ENCODE results near the gene SORBS1.

Gene SORBS1

GRCh38 chr10:95295031-95295755, 266.0 kb downstream of the SORBS1 start:
- Histone ChIP-seq H3K4me1 (ENCODE audit: insufficient read depth, low read length) (peaks cover 7% of the 10 kb centered on the region), H3K9me3 (ENCODE audit: insufficient read depth, low read depth, low read length) (no peaks in the 10 kb centered on the region), H3K27ac (ENCODE audit: low read length) (no peak overlapping the region), H3K9ac (ENCODE audit: low read depth, low read length) (no peak overlapping the region; the same call in 1 of the 2 replicates), H3K36me3 (ENCODE audit: insufficient read depth, low read depth, low read length) (no peaks in the 10 kb centered on the region), H3K4me3 (ENCODE audit: low read length) (peak overlapping the region; percentile 50; the same call in 1 of the 2 replicates), H3K27me3 (ENCODE audit: insufficient read depth, low read length) (peaks cover 46% of the 10 kb centered on the region)

GRCh38 chr10:95293631-95294030, 267.5 kb downstream of the SORBS1 start:
- Histone ChIP-seq H3K36me3 (ENCODE audit: insufficient read depth, low read depth, low read length) (no peaks in the 10 kb centered on the region), H3K27me3 (ENCODE audit: insufficient read depth, low read length) (peaks cover 53% of the 10 kb centered on the region), H3K4me1 (ENCODE audit: insufficient read depth, low read length) (peaks cover 17% of the 10 kb centered on the region), H3K27ac (ENCODE audit: low read length) (no peak overlapping the region), H3K9me3 (ENCODE audit: insufficient read depth, low read depth, low read length) (no peaks in the 10 kb centered on the region), H3K4me3 (ENCODE audit: low read length) (no peak overlapping the region), H3K9ac (ENCODE audit: low read depth, low read length) (no peak overlapping the region)

- Histone ChIP-seq H3K9me3 (ENCODE audit: insufficient read depth, low read depth, low read length) (no peaks in the 10 kb centered on the region), H3K4me3 (ENCODE audit: low read length) (peak overlapping the region; percentile 57; the same call in 1 of the 2 replicates), H3K27me3 (ENCODE audit: insufficient read depth, low read length) (peaks cover 53% of the 10 kb centered on the region), H3K9ac (ENCODE audit: low read depth, low read length) (0 out of 2 replicates have a peak overlapping the region, but pooled peaks have one; percentile 39), H3K27ac (ENCODE audit: low read length) (no peak overlapping the region), H3K36me3 (ENCODE audit: insufficient read depth, low read depth, low read length) (no peaks in the 10 kb centered on the region), H3K4me1 (ENCODE audit: insufficient read depth, low read length) (peaks cover 37% of the 10 kb centered on the region)
These were observed 269.7 kb downstream of the SORBS1 start for GRCh38 chr10:95291365-95292039.

- peak within 1 kb of the TSS; percentile 77 for H3K4me3 ChIP-seq (ENCODE audit: low read length)
- H3K4me1 ChIP-seq (ENCODE audit: insufficient read depth, low read length): peaks cover 39% of the 10 kb centered on the region
These were observed 270.5 kb downstream of the SORBS1 start, which contains the start of gene PDLIM1 for GRCh38 chr10:95290461-95291364. TSS of gene PDLIM1 (minus strand) at chr10:95291003. CDS start at chr10:95290915, 88 bp downstream.

GRCh38 chr10:95289921-95290421, 271.2 kb downstream of the SORBS1 start:
- H3K36me3 ChIP-seq (ENCODE audit: insufficient read depth, low read depth, low read length): peaks cover 4% of the 10 kb centered on the region; the same call in 1 of the 2 replicates
- H3K9me3 ChIP-seq (ENCODE audit: insufficient read depth, low read depth, low read length): no peaks in the 10 kb centered on the region
- H3K9ac ChIP-seq (ENCODE audit: low read depth, low read length): peak overlapping the region; percentile 77
- H3K4me1 ChIP-seq (ENCODE audit: insufficient read depth, low read length): peaks cover 37% of the 10 kb centered on the region
- peak overlapping the region; percentile 77 for H3K4me3 ChIP-seq (ENCODE audit: low read length)
- no peak overlapping the region for H3K27ac ChIP-seq (ENCODE audit: low read length)
- H3K27me3 ChIP-seq (ENCODE audit: insufficient read depth, low read length): peaks cover 37% of the 10 kb centered on the region

More at GRCh38 chr10:95290461-95291364, 270.5 kb downstream of the SORBS1 start, which contains the start of gene PDLIM1:
- Histone ChIP-seq H3K27me3 (ENCODE audit: insufficient read depth, low read length) (peaks cover 45% of the 10 kb centered on the region), H3K27ac (ENCODE audit: low read length) (no peak within 1 kb of the TSS), H3K9me3 (ENCODE audit: insufficient read depth, low read depth, low read length) (no peaks in the 10 kb centered on the region), H3K36me3 (ENCODE audit: insufficient read depth, low read depth, low read length) (no peaks in the 10 kb centered on the region), H3K9ac (ENCODE audit: low read depth, low read length) (peak within 1 kb of the TSS; percentile 77)

- Histone ChIP-seq H3K9ac (ENCODE audit: low read depth, low read length) (peak overlapping the region; percentile 77; the same call in 1 of the 2 replicates), H3K27ac (ENCODE audit: low read length) (no peak overlapping the region), H3K4me1 (ENCODE audit: insufficient read depth, low read length) (peaks cover 32% of the 10 kb centered on the region)
These were observed 271.9 kb downstream of the SORBS1 start for GRCh38 chr10:95289003-95289920.

GRCh38 chr10:95288303-95288702, 272.9 kb downstream of the SORBS1 start:
- H3K36me3 ChIP-seq (ENCODE audit: insufficient read depth, low read depth, low read length): peaks cover 4% of the 10 kb centered on the region; the same call in 1 of the 2 replicates
- no peak overlapping the region for H3K9ac ChIP-seq (ENCODE audit: low read depth, low read length)
- H3K9me3 ChIP-seq (ENCODE audit: insufficient read depth, low read depth, low read length): no peaks in the 10 kb centered on the region
- H3K4me3 ChIP-seq (ENCODE audit: low read length): 0 out of 2 replicates have a peak overlapping the region, but pooled peaks have one; percentile 77
- no peak overlapping the region for H3K27ac ChIP-seq (ENCODE audit: low read length)
- H3K27me3 ChIP-seq (ENCODE audit: insufficient read depth, low read length): peaks cover 21% of the 10 kb centered on the region
- peaks cover 32% of the 10 kb centered on the region for H3K4me1 ChIP-seq (ENCODE audit: insufficient read depth, low read length)

More at GRCh38 chr10:95289003-95289920, 271.9 kb downstream of the SORBS1 start:
- peaks cover 4% of the 10 kb centered on the region; the same call in 1 of the 2 replicates for H3K36me3 ChIP-seq (ENCODE audit: insufficient read depth, low read depth, low read length)
- no peaks in the 10 kb centered on the region for H3K9me3 ChIP-seq (ENCODE audit: insufficient read depth, low read depth, low read length)
- peak overlapping the region; percentile 77 for H3K4me3 ChIP-seq (ENCODE audit: low read length)
- H3K27me3 ChIP-seq (ENCODE audit: insufficient read depth, low read length): peaks cover 30% of the 10 kb centered on the region

- peaks cover 19% of the 10 kb centered on the region; the same call in 1 of the 2 replicates for H3K27me3 ChIP-seq (ENCODE audit: insufficient read depth, low read length)
- H3K9me3 ChIP-seq (ENCODE audit: insufficient read depth, low read depth, low read length): no peaks in the 10 kb centered on the region
- no peak overlapping the region for H3K4me3 ChIP-seq (ENCODE audit: low read length)
- peaks cover 4% of the 10 kb centered on the region; the same call in 1 of the 2 replicates for H3K36me3 ChIP-seq (ENCODE audit: insufficient read depth, low read depth, low read length)
- peaks cover 33% of the 10 kb centered on the region for H3K4me1 ChIP-seq (ENCODE audit: insufficient read depth, low read length)
- no peak overlapping the region for H3K9ac ChIP-seq (ENCODE audit: low read depth, low read length)
- H3K27ac ChIP-seq (ENCODE audit: low read length): no peak overlapping the region
These were observed 273.9 kb downstream of the SORBS1 start for GRCh38 chr10:95287281-95287680.

- Histone ChIP-seq H3K27ac (ENCODE audit: low read length) (no peak overlapping the region), H3K4me3 (ENCODE audit: low read length) (no peak overlapping the region), H3K9ac (ENCODE audit: low read depth, low read length) (no peak overlapping the region), H3K4me1 (ENCODE audit: insufficient read depth, low read length) (peaks cover 39% of the 10 kb centered on the region), H3K9me3 (ENCODE audit: insufficient read depth, low read depth, low read length) (no peaks in the 10 kb centered on the region), H3K36me3 (ENCODE audit: insufficient read depth, low read depth, low read length) (peaks cover 4% of the 10 kb centered on the region; the same call in 1 of the 2 replicates), H3K27me3 (ENCODE audit: insufficient read depth, low read length) (peaks cover 16% of the 10 kb centered on the region; the same call in 1 of the 2 replicates)
These were observed 274.5 kb downstream of the SORBS1 start for GRCh38 chr10:95286707-95287106.

GRCh38 chr10:95285556-95285955, 275.6 kb downstream of the SORBS1 start:
- no peaks in the 10 kb centered on the region for H3K9me3 ChIP-seq (ENCODE audit: insufficient read depth, low read depth, low read length)
- H3K9ac ChIP-seq (ENCODE audit: low read depth, low read length): no peak overlapping the region
- H3K27me3 ChIP-seq (ENCODE audit: insufficient read depth, low read length): peaks cover 9% of the 10 kb centered on the region; the same call in 1 of the 2 replicates
- no peak overlapping the region for H3K27ac ChIP-seq (ENCODE audit: low read length)
- no peak overlapping the region for H3K4me3 ChIP-seq (ENCODE audit: low read length)
- peaks cover 46% of the 10 kb centered on the region for H3K4me1 ChIP-seq (ENCODE audit: insufficient read depth, low read length)
- H3K36me3 ChIP-seq (ENCODE audit: insufficient read depth, low read depth, low read length): peaks cover 4% of the 10 kb centered on the region; the same call in 1 of the 2 replicates

All from iPS-20b (cell line).